Mesenchymal stem cell (in vitro differentiated cells and primary cell): ENCODE results near the gene B4GALT3.
"Not testable (repeated sequence)": the region's sequence is repeated elsewhere in the genome, so short reads cannot be mapped to it uniquely, and the experiment has no call there.

Experiments
- DNase-seq: peaks from one replicate; pipeline ENCODE4 v3.0.0-alpha.2; 2013
- H2AFZ ChIP-seq: one replicate; pipeline ENCODE4 v1.6.1; 2013; ENCODE audit warnings: low read depth, mild to moderate bottlenecking, control low read depth, inconsistent platforms, low read length, moderate library complexity
- H2AK5ac ChIP-seq: 2 replicates; pipeline ENCODE4 v1.6.1; 2013; ENCODE audit warnings: low read length, moderate library complexity, mild to moderate bottlenecking, inconsistent platforms; ENCODE audit not compliant: severe bottlenecking
- H2BK120ac ChIP-seq: one replicate; pipeline ENCODE4 v1.6.1; 2013; ENCODE audit warnings: low read depth, mild to moderate bottlenecking, inconsistent platforms, low read length, moderate library complexity
- H2BK12ac ChIP-seq, 2 experiments: one replicate each; pipeline ENCODE4 v1.6.1; 2013; ENCODE audit warnings: inconsistent platforms in 2 of 2, low read length in 2 of 2, mild to moderate bottlenecking in 2 of 2, moderate library complexity in 2 of 2, control low read depth in 1 of 2
- H2BK15ac ChIP-seq: one replicate; pipeline ENCODE4 v1.6.1; 2013; ENCODE audit warnings: mild to moderate bottlenecking, low read depth, inconsistent platforms; ENCODE audit not compliant: poor library complexity, severe bottlenecking
- H2BK5ac ChIP-seq: 2 replicates; pipeline ENCODE4 v1.6.1; 2013; ENCODE audit warnings: low read depth, mild to moderate bottlenecking, low read length, control low read depth, inconsistent platforms; ENCODE audit not compliant: poor library complexity, severe bottlenecking
- H3K14ac ChIP-seq, 2 experiments: one replicate each; pipeline ENCODE4 v1.6.1; 2013; ENCODE audit warnings: inconsistent platforms in 2 of 2, low read length in 2 of 2, control low read depth in 1 of 2, mild to moderate bottlenecking in 1 of 2, moderate library complexity in 1 of 2
- H3K18ac ChIP-seq, 2 experiments: one replicate each; pipeline ENCODE4 v1.6.1; 2013; ENCODE audit warnings: inconsistent platforms in 2 of 2, low read length in 2 of 2, control low read depth in 1 of 2, low read depth in 1 of 2, mild to moderate bottlenecking in 1 of 2
- H3K23ac ChIP-seq, 2 experiments: one replicate each; pipeline ENCODE4 v1.6.1; 2013; ENCODE audit warnings: inconsistent platforms in 2 of 2, low read length in 2 of 2, mild to moderate bottlenecking in 2 of 2, moderate library complexity in 2 of 2, control low read depth in 1 of 2
- H3K27ac ChIP-seq: 2 replicates; pipeline ENCODE4 v1.5.1; 2013; ENCODE audit warnings: mild to moderate bottlenecking, moderate library complexity, low read length, control low read depth, inconsistent platforms; ENCODE audit not compliant: poor library complexity, severe bottlenecking
- H3K27me3 ChIP-seq, 2 experiments: 2 replicates each; pipeline versions ENCODE4 v1.6.1 to v1.7.0; 2013; ENCODE audit warnings: low read length in 2 of 2, mild to moderate bottlenecking in 2 of 2, moderate library complexity in 2 of 2, control low read depth in 1 of 2, inconsistent platforms in 1 of 2; ENCODE audit not compliant: control insufficient read depth in 1 of 2, insufficient read depth in 1 of 2
- H3K36me3 ChIP-seq, 2 experiments: 2 replicates each; pipeline versions ENCODE4 v1.6.1 to v1.7.0; 2013; ENCODE audit warnings: low read length in 2 of 2, control low read depth in 1 of 2, inconsistent platforms in 1 of 2, low read depth in 1 of 2, mild to moderate bottlenecking in 1 of 2; ENCODE audit not compliant: insufficient read depth in 2 of 2, control insufficient read depth in 1 of 2
- H3K4ac ChIP-seq, 2 experiments: one replicate each; pipeline ENCODE4 v1.6.1; 2013; ENCODE audit warnings: inconsistent platforms in 2 of 2, low read length in 2 of 2, mild to moderate bottlenecking in 2 of 2, moderate library complexity in 2 of 2, control low read depth in 1 of 2, low read depth in 1 of 2
- H3K4me1 ChIP-seq: 2 replicates; pipeline ENCODE4 v1.6.1; 2013; ENCODE audit warnings: low read depth, low read length, control low read depth; ENCODE audit not compliant: control insufficient read depth, insufficient read depth
- H3K4me2 ChIP-seq: 2 replicates; pipeline ENCODE4 v1.6.1; 2013; ENCODE audit warnings: low read length, mild to moderate bottlenecking, inconsistent platforms; ENCODE audit not compliant: poor library complexity, severe bottlenecking
- H3K4me3 ChIP-seq, 2 experiments: 2 replicates each; pipeline versions ENCODE4 v1.5.1 to v1.7.0; 2013; ENCODE audit warnings: low read length in 2 of 2, mild to moderate bottlenecking in 2 of 2, control low read depth in 1 of 2, low read depth in 1 of 2; ENCODE audit not compliant: insufficient read depth in 1 of 2
- H3K79me1 ChIP-seq: replicated peaks from 2 replicates; pipeline ENCODE4 v1.6.1; 2013; ENCODE audit warnings: mild to moderate bottlenecking, control low read depth, low read length, inconsistent platforms; ENCODE audit not compliant: poor library complexity, severe bottlenecking
- H3K9ac ChIP-seq: 2 replicates; pipeline ENCODE4 v1.7.0; 2013; ENCODE audit warnings: mild to moderate bottlenecking, low read length, moderate library complexity
- H3K9me3 ChIP-seq: 2 replicates; pipeline ENCODE4 v1.7.0; 2013; ENCODE audit warnings: mild to moderate bottlenecking, low read length; ENCODE audit not compliant: control insufficient read depth
- H4K8ac ChIP-seq: one replicate; pipeline ENCODE4 v1.6.1; 2013; ENCODE audit warnings: inconsistent platforms, mild to moderate bottlenecking, low read length, moderate library complexity
- H4K91ac ChIP-seq: one replicate; pipeline ENCODE4 v1.6.1; 2013; ENCODE audit warnings: mild to moderate bottlenecking, low read length, inconsistent platforms
- WGBS: methylation state at CpG from one replicate; pipeline ENCODE4 v1.1.7; 2013; ENCODE audit warnings: mixed read lengths; 5-methylcytosine and 5-hydroxymethylcytosine counted together

Gene B4GALT3

DNA sequence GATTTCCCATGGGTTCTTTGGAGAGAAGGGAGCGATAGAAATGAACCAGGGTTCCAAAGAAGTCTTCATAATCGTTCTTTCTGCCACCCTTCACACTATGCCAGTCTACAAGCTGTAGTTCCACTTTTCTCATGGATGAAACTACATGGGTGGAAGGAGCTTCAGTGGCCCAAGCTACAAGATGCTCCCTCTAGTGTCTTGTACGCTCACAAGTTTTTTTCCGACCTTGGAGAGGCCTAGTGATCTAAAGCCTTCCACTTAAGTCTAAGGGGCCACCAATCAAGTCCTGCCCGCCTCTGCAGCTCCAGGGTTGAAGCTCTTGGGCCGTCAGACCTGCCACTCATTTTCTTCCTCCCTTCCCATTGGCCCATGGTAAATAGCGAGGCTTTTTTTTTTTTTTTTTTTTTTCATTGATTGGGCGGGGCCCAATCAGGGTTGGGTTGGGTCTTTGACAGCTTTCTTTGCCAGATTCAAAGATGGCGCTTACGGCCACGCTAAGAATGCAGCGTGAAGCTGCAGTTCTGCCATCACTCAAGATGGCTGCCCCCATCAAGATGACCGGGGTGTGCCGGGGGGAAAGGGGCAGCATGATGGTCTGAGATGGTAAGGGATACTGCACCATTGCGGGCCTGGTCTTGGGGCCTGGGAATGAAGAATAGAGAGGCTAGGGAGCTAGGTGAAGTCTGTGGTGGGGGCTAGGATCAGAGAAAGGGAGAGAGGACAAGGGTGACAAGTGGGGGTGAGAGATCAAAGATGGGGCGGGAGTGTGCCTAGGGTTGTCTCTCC, 48.4 kb upstream of the B4GALT3 start, which contains the start of gene TOMM40L:
Gene TOMM40L, plus strand, starts transcription at position 527 of the 786 bp plus-strand sequence. CDS start 430 bp downstream, outside the sequence.
- peak within 1 kb of the TSS; percentile 93 for H3K9ac ChIP-seq
- WGBS = 7% methylated on average over 15 of the region's 16 CpGs

DNA sequence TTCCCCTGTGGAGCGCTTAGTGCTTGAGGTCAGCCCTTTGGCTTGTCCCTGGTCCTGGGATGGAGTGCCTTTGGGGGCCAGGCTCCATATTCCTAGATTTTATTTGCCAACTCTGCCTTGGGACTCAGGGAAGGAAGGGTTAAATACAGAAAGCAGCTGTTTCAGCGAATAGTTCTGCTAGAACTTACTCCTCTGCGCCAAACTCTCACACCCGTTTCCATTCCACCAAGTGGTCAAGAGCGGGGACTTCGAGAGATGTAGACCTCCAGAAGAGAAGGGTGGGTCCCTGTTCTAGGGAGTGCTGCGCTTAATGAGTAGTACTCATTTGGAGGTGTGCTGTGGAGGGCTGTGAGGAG, 47.8 kb upstream of the B4GALT3 start:
- Histone ChIP-seq H3K79me1 (peaks cover 14% of the 10 kb centered on the region), H3K18ac (no peak overlapping the region)

More for the DNA sequence above, 48.4 kb upstream of the B4GALT3 start, which contains the start of gene TOMM40L:
- Histone ChIP-seq H3K36me3 (peaks cover 22 to 31% of the 10 kb centered on the region in 2 experiments), H2BK15ac (peak within 1 kb of the TSS; percentile 49), H3K23ac (no peak within 1 kb of the TSS), H3K4me1 (peaks cover 15% of the 10 kb centered on the region), H3K27me3 (peaks cover 0 to 6% of the 10 kb centered on the region in 2 experiments), H3K9me3 (no peaks in the 10 kb centered on the region), H3K4me3 (peak within 1 kb of the TSS; percentile 69 to 91), H3K79me1 (peaks cover 14% of the 10 kb centered on the region), H2BK5ac (no peak within 1 kb of the TSS), H4K8ac (peak within 1 kb of the TSS; percentile 94), H4K91ac (peak within 1 kb of the TSS; percentile 81), H2AFZ (peak within 1 kb of the TSS; percentile 79), H3K18ac (peak within 1 kb of the TSS; percentile 52 to 58), H2BK120ac (peak within 1 kb of the TSS; percentile 42), H3K4me2 (peak within 1 kb of the TSS; percentile 87), H3K14ac (peak within 1 kb of the TSS in 1 of 2 experiments; percentile 62), H3K27ac (no peak within 1 kb of the TSS), H3K4ac (peak within 1 kb of the TSS in 1 of 2 experiments; percentile 90), H2BK12ac (peak within 1 kb of the TSS in 1 of 2 experiments; percentile 12), H2AK5ac (no peak within 1 kb of the TSS)
- peak; percentile 100 for DNase-seq

DNA sequence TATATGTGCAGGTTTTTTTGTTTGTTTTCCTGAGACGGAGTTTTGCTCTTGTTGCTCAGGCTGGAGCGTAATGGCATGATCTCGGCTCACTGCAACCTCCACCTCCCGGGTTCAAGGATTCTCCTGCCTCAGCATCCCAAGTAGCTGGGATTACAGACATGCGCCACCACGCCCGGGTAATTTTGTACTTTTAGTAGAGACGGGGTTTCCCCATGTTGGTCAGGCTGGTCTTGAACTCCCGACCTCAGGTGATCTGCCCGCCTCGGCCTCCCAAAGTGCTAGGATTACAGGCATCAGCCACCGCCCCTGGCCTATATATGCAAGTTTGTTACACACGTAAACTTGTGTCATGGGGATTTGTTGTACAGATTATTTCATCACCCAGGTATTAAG, 47.4 kb upstream of the B4GALT3 start:
- H2AFZ ChIP-seq, H4K91ac ChIP-seq, H2BK5ac ChIP-seq, H3K4me2 ChIP-seq, H3K14ac ChIP-seq, H2BK12ac ChIP-seq, H3K27ac ChIP-seq, H3K4ac ChIP-seq, H3K4me3 ChIP-seq, H3K9ac ChIP-seq, H3K23ac ChIP-seq, H2BK120ac ChIP-seq, H3K27me3 ChIP-seq, H2AK5ac ChIP-seq, H4K8ac ChIP-seq, H3K18ac ChIP-seq, H3K9me3 ChIP-seq, H2BK15ac ChIP-seq, DNase-seq: not testable (repeated sequence)
- peaks cover 18 to 20% of the 10 kb centered on the region in 2 experiments for H3K36me3 ChIP-seq
- peaks cover 15% of the 10 kb centered on the region for H3K4me1 ChIP-seq
- 92% methylated on average over 9 of the region's 13 CpGs for whole genome bisulfite sequencing
- H3K79me1 ChIP-seq = peaks cover 14% of the 10 kb centered on the region

More for the DNA sequence above, 47.8 kb upstream of the B4GALT3 start:
- DNase-seq = no peak
- no peak overlapping the region for H3K4me2 ChIP-seq
- H3K27me3 ChIP-seq = peaks cover 0 to 6% of the 10 kb centered on the region in 2 experiments
- no peak overlapping the region for H3K14ac ChIP-seq
- peaks cover 19 to 25% of the 10 kb centered on the region in 2 experiments for H3K36me3 ChIP-seq
- H4K8ac ChIP-seq = peak overlapping the region; percentile 94
- H3K4me1 ChIP-seq = peaks cover 15% of the 10 kb centered on the region
- no peak overlapping the region for H2BK12ac ChIP-seq
- H2BK120ac ChIP-seq = peak overlapping the region; percentile 42
- no peak overlapping the region for H3K27ac ChIP-seq
- H3K9ac ChIP-seq = peak overlapping the region; percentile 73
- no peak overlapping the region for H2AK5ac ChIP-seq
- no peak overlapping the region for H3K23ac ChIP-seq
- no peaks in the 10 kb centered on the region for H3K9me3 ChIP-seq
- no peak overlapping the region for H4K91ac ChIP-seq
- H3K4me3 ChIP-seq = peak overlapping the region in 1 of 2 experiments; percentile 52
- peak overlapping the region; percentile 46 for H2AFZ ChIP-seq
- H3K4ac ChIP-seq = peak overlapping the region in 1 of 2 experiments; percentile 68
- H2BK5ac ChIP-seq = no peak overlapping the region
- 84% methylated on average over 6 of the region's 7 CpGs for WGBS
- peak overlapping the region; percentile 44 for H2BK15ac ChIP-seq
